HCT116 (cell line): Measurements from ENCODE around the gene CAB39L. TPM values are rescaled to one million over a fixed set of nuclear protein-coding genes. Genes with fewer than 3 reads are reported as not detected.

ENCODE experiments used
- ATAC-seq: fragments of 200-7000 bp; cut with Tn5 transposase; 2 replicates; pipeline ENCODE4 v1.9.1; 2020; ENCODE audit warnings: mild to moderate bottlenecking, moderate library complexity
- BruUV-seq: library from RNA; stranded (reverse); fragments of 400-500 nt; replicated peaks from 2 replicates; lab custom pipeline; 2021; lab: Mats Ljungman, UMichigan
- CTCF ChIA-PET: fragments of 300-600 bp; sonication (Branson Sonifier 250); formaldehyde crosslinking; loops from one replicate; lab custom pipeline; 2021; ENCODE audit warnings: antibody characterized with exemption; lab: Charles Lee
- POLR2A ChIA-PET: fragments of 300-600, 350-600 bp; sonication (Branson Sonifier 250); formaldehyde crosslinking; loops from one replicate; lab custom pipeline; 2021; ENCODE audit warnings: antibody characterized with exemption; lab: Charles Lee
- RAD21 ChIA-PET, 2 experiments: fragments of 300-600 bp; sonication (Branson Sonifier 250); formaldehyde crosslinking; loops; one replicate each; lab custom pipeline; 2023; ENCODE audit warnings: low total read pairs in 2 of 2; ENCODE audit not compliant: uncharacterized antibody in 2 of 2, unreplicated experiment in 2 of 2, low non-redundant PET in 1 of 2; lab: Charles Lee
- DNase-seq: peaks from one replicate; pipeline ENCODE4 v3.0.0-alpha.2; 2010; ENCODE audit warnings: low read depth, low spot score
- H2AFZ ChIP-seq: fragments of 200-600 bp; shearing (Covaris generic), sonication (generic); 2 replicates; pipeline ENCODE4 v1.6.1; 2017; ENCODE audit warnings: low read depth, mixed run types, mixed read lengths, antibody characterized with exemption, low read length; ENCODE audit not compliant: poor library complexity, severe bottlenecking
- H3K27ac ChIP-seq: 2 replicates; pipeline ENCODE4 v1.5.1; 2012; ENCODE audit warnings: low read depth, low read length
- H3K27me3 ChIP-seq: fragments of 200-600 bp; sonication (generic); 2 replicates; pipeline ENCODE4 v1.6.1; 2016; ENCODE audit warnings: mixed run types, low read length, mixed read lengths; ENCODE audit not compliant: insufficient read depth
- H3K36me3 ChIP-seq, 2 experiments: fragments of 200-500 bp in 1 of 2; fragments of 200-600 bp in 1 of 2; sonication (Bioruptor generic) in 1 of 2; sonication (generic) in 1 of 2; 2 replicates each; pipeline versions ENCODE4 v1.5.1 to v1.6.1; 2014 to 2016; ENCODE audit warnings: low read length in 2 of 2, inconsistent platforms in 1 of 2, mixed read lengths in 1 of 2, mixed run types in 1 of 2; ENCODE audit not compliant: insufficient read depth in 2 of 2, control insufficient read depth in 1 of 2
- H3K4me1 ChIP-seq, 2 experiments: fragments of 200-600 bp in 1 of 2; sonication (generic) in 1 of 2; 2 replicates each; pipeline versions ENCODE4 v1.5.1 to v1.6.1; 2012 to 2017; ENCODE audit warnings: low read length in 2 of 2, inconsistent platforms in 1 of 2, mild to moderate bottlenecking in 1 of 2, mixed read lengths in 1 of 2, mixed run types in 1 of 2, moderate library complexity in 1 of 2; ENCODE audit not compliant: insufficient read depth in 2 of 2, control insufficient read depth in 1 of 2
- H3K4me2 ChIP-seq: fragments of 200-600 bp; sonication (generic); 2 replicates; pipeline ENCODE4 v1.6.1; 2017; ENCODE audit warnings: mixed run types, low read length, mixed read lengths
- H3K4me3 ChIP-seq, 2 experiments: fragments of 200-600 bp in 1 of 2; sonication (generic) in 1 of 2; replicated peaks in 1 of 2; 2 replicates each; pipeline ENCODE4 v1.5.1; 2011 to 2016; ENCODE audit warnings: low read length in 2 of 2, control low read depth in 1 of 2, low read depth in 1 of 2, mild to moderate bottlenecking in 1 of 2, mixed read lengths in 1 of 2, mixed run types in 1 of 2
- H3K79me2 ChIP-seq: fragments of 200-600 bp; sonication (generic); 2 replicates; pipeline ENCODE4 v1.6.1; 2017; ENCODE audit warnings: mild to moderate bottlenecking, mixed run types, low read length, moderate library complexity, mixed read lengths; ENCODE audit not compliant: insufficient read depth
- H3K9ac ChIP-seq: fragments of 200-600 bp; sonication (generic); 2 replicates; pipeline ENCODE4 v1.6.1; 2016; ENCODE audit warnings: low read length, mixed read lengths
- H3K9me2 ChIP-seq: fragments of 200-600 bp; sonication (generic), shearing (Covaris generic); 2 replicates; pipeline ENCODE4 v1.6.1; 2017; ENCODE audit warnings: mixed run types, mild to moderate bottlenecking, moderate library complexity; ENCODE audit not compliant: insufficient read depth
- H3K9me3 ChIP-seq, 2 experiments: fragments of 200-500 bp in 1 of 2; fragments of 200-600 bp in 1 of 2; sonication (Bioruptor generic) in 1 of 2; sonication (generic) in 1 of 2; 2 replicates each; pipeline ENCODE4 v1.6.1; 2014 to 2017; ENCODE audit warnings: low read length in 2 of 2, mixed read lengths in 2 of 2, inconsistent platforms in 1 of 2, low read depth in 1 of 2, mild to moderate bottlenecking in 1 of 2, mixed run types in 1 of 2, moderate library complexity in 1 of 2; ENCODE audit not compliant: control insufficient read depth in 1 of 2, insufficient read depth in 1 of 2
- H4K20me1 ChIP-seq: fragments of 200-600 bp; sonication (generic), shearing (Covaris generic); 2 replicates; pipeline ENCODE4 v1.6.1; 2017; ENCODE audit warnings: mixed run types, mild to moderate bottlenecking, moderate library complexity; ENCODE audit not compliant: insufficient read depth
- CBX3 ChIP-seq: IDR thresholded peaks from 2 replicates; pipeline ENCODE4 v1.6.1; 2012; ENCODE audit warnings: low read depth
- EGR1 ChIP-seq: IDR thresholded peaks from 2 replicates; pipeline ENCODE4 v1.6.1; 2012; ENCODE audit warnings: low read depth
- EZH2 ChIP-seq: fragments of 200-600 bp; sonication (generic); IDR thresholded peaks from 2 replicates; pipeline ENCODE4 v1.6.1; 2017; ENCODE audit warnings: antibody characterized with exemption, mixed run types
- FOSL1 ChIP-seq: IDR thresholded peaks from 2 replicates; pipeline ENCODE4 v1.6.1; 2012; ENCODE audit warnings: low read depth
- JUND ChIP-seq: IDR thresholded peaks from 2 replicates; pipeline ENCODE4 v1.6.1; 2012
- RAD21 ChIP-seq: IDR thresholded peaks from 2 replicates; pipeline ENCODE4 v1.6.1; 2012; ENCODE audit warnings: low read depth, mild to moderate bottlenecking
- SP1 ChIP-seq: IDR thresholded peaks from 2 replicates; pipeline ENCODE4 v1.6.1; 2012; ENCODE audit warnings: low read depth
- TCF7L2 ChIP-seq: IDR thresholded peaks from 2 replicates; pipeline ENCODE4 v1.7.0; 2011; ENCODE audit warnings: borderline replicate concordance, inconsistent platforms; ENCODE audit not compliant: insufficient read depth, insufficient read length; ENCODE audit errors: extremely low read depth
- ZFX ChIP-seq: fragments of 450-650 bp; IDR thresholded peaks from 2 replicates; pipeline ENCODE4 v1.6.1; 2017
- intact Hi-C: fragments of 100-400 bp; cut with micrococcal nuclease; formaldehyde crosslinking; loops from 2 replicates; pipeline ENCODE4 v1.10.0; 2022
- total RNA-seq: library from RNA; stranded (reverse); gene quantifications from one replicate; pipeline ENCODE4 v1.2.1, GENCODE V29; 2021; ENCODE audit not compliant: unreplicated experiment
- TF ChIP-seq, protein P1 (sequence below): IDR thresholded peaks from 2 replicates; pipeline ENCODE4 v1.6.1; 2011; ENCODE audit warnings: mild to moderate bottlenecking, low read length, moderate library complexity; ENCODE audit not compliant: insufficient replicate concordance; ENCODE audit errors: extremely low read depth
- TF ChIP-seq, protein P2 (sequence below): IDR thresholded peaks from 2 replicates; pipeline ENCODE4 v1.6.1; 2012; ENCODE audit warnings: low read depth
- TF ChIP-seq, protein P3 (sequence below): IDR thresholded peaks from 2 replicates; pipeline ENCODE4 v1.6.1; 2012

CAB39L gene
- total RNA-seq, 1 experiment from 2014 or later = 6.1 TPM

DNA sequence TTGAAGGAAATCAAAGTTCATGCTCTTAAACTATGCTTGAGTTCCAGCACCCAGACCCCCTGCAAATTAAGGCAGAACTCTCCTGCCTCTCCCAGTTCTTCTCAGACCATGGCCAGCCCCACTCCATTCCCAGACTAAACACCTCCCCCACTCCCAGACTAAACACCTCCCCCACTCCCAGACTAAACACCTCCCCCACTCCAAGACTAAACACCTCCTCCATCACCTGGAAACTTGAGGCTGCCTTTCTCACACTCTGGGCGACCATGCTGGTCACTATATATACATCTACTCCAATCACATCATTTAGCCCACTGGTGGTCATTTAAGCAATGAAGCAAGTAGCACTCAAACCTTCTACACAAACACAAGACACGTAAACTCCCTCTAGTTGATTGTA is 57.2 kb downstream of the CAB39L start:
- CTCF ChIA-PET = no interaction called here
- no TSS peak for BruUV-seq
- Histone ChIP-seq H3K79me2 (no peaks in the 10 kb centered on the region), H3K9ac (no peak overlapping the region), H3K4me3 (no peak overlapping the region), H3K4me2 (no peak overlapping the region), H3K36me3 (no peaks in the 10 kb centered on the region), H3K27ac (no peak overlapping the region), H4K20me1 (no peaks in the 10 kb centered on the region), H3K9me3 (no peaks in the 10 kb centered on the region), H3K27me3 (no peaks in the 10 kb centered on the region), H3K9me2 (no peaks in the 10 kb centered on the region), H2AFZ (no peak overlapping the region), H3K4me1 (no peaks in the 10 kb centered on the region)
- POLR2A ChIA-PET = no interaction called here
- intact Hi-C loops = no loop called here
- DNase-seq = no peak
- TF ChIP-seq CBX3 (no peak), FOSL1 (no peak), ZFX (no peak), EZH2 (no peak), TCF7L2 (no peak), RAD21 (no peak), EGR1 (no peak), SP1 (no peak), JUND (no peak)
- TF ChIP-seq, protein P1, sequence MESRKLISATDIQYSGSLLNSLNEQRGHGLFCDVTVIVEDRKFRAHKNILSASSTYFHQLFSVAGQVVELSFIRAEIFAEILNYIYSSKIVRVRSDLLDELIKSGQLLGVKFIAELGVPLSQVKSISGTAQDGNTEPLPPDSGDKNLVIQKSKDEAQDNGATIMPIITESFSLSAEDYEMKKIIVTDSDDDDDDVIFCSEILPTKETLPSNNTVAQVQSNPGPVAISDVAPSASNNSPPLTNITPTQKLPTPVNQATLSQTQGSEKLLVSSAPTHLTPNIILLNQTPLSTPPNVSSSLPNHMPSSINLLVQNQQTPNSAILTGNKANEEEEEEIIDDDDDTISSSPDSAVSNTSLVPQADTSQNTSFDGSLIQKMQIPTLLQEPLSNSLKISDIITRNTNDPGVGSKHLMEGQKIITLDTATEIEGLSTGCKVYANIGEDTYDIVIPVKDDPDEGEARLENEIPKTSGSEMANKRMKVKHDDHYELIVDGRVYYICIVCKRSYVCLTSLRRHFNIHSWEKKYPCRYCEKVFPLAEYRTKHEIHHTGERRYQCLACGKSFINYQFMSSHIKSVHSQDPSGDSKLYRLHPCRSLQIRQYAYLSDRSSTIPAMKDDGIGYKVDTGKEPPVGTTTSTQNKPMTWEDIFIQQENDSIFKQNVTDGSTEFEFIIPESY = no peak
- TF ChIP-seq, protein P2, sequence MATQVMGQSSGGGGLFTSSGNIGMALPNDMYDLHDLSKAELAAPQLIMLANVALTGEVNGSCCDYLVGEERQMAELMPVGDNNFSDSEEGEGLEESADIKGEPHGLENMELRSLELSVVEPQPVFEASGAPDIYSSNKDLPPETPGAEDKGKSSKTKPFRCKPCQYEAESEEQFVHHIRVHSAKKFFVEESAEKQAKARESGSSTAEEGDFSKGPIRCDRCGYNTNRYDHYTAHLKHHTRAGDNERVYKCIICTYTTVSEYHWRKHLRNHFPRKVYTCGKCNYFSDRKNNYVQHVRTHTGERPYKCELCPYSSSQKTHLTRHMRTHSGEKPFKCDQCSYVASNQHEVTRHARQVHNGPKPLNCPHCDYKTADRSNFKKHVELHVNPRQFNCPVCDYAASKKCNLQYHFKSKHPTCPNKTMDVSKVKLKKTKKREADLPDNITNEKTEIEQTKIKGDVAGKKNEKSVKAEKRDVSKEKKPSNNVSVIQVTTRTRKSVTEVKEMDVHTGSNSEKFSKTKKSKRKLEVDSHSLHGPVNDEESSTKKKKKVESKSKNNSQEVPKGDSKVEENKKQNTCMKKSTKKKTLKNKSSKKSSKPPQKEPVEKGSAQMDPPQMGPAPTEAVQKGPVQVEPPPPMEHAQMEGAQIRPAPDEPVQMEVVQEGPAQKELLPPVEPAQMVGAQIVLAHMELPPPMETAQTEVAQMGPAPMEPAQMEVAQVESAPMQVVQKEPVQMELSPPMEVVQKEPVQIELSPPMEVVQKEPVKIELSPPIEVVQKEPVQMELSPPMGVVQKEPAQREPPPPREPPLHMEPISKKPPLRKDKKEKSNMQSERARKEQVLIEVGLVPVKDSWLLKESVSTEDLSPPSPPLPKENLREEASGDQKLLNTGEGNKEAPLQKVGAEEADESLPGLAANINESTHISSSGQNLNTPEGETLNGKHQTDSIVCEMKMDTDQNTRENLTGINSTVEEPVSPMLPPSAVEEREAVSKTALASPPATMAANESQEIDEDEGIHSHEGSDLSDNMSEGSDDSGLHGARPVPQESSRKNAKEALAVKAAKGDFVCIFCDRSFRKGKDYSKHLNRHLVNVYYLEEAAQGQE = no peak
- TF ChIP-seq, protein P3, sequence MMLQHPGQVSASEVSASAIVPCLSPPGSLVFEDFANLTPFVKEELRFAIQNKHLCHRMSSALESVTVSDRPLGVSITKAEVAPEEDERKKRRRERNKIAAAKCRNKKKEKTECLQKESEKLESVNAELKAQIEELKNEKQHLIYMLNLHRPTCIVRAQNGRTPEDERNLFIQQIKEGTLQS = no peak
- ATAC-seq = no peak
- RAD21 ChIA-PET = no interaction called here
